Measurements from ENCODE around the gene C16orf96. TPM values are rescaled to one million over a fixed set of nuclear protein-coding genes. Genes with fewer than 3 reads are reported as not detected.
A peak's percentile ranks its signal among the peaks of the same experiment; 100 is the strongest.

Gene C16orf96
- total and polyA plus RNA-seq, 8 donors, result 0.17 to 0.45 (median 0.33) TPM

- Histone ChIP-seq H3K4me3 (no peak overlapping the region), H3K4me1 (peaks cover 21 to 55% of the 10 kb centered on the region in 2 donors), H3K27ac (no peak overlapping the region), H3K9me3 (no peaks in the 10 kb centered on the region), H3K36me3 (peaks cover 5 to 70% of the 10 kb centered on the region in 2 donors), H3K27me3 (no peaks in the 10 kb centered on the region)
- TF ChIP-seq, protein P1, sequence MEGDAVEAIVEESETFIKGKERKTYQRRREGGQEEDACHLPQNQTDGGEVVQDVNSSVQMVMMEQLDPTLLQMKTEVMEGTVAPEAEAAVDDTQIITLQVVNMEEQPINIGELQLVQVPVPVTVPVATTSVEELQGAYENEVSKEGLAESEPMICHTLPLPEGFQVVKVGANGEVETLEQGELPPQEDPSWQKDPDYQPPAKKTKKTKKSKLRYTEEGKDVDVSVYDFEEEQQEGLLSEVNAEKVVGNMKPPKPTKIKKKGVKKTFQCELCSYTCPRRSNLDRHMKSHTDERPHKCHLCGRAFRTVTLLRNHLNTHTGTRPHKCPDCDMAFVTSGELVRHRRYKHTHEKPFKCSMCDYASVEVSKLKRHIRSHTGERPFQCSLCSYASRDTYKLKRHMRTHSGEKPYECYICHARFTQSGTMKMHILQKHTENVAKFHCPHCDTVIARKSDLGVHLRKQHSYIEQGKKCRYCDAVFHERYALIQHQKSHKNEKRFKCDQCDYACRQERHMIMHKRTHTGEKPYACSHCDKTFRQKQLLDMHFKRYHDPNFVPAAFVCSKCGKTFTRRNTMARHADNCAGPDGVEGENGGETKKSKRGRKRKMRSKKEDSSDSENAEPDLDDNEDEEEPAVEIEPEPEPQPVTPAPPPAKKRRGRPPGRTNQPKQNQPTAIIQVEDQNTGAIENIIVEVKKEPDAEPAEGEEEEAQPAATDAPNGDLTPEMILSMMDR (IDR thresholded peaks at IDR 0.05), result no peak
- intact Hi-C loops (cut with DNase I), result loop anchor here in 1 of 2 donors (10.0 kb wide), 1 partner anchor 75 kb away; no protein-coding TSS in a partner anchor
- no peak for DNase-seq
- ATAC-seq, result no peak
These were observed 46.0 kb upstream of the C16orf96 start for GRCh38 chr16:4510131-4510530.

DNA sequence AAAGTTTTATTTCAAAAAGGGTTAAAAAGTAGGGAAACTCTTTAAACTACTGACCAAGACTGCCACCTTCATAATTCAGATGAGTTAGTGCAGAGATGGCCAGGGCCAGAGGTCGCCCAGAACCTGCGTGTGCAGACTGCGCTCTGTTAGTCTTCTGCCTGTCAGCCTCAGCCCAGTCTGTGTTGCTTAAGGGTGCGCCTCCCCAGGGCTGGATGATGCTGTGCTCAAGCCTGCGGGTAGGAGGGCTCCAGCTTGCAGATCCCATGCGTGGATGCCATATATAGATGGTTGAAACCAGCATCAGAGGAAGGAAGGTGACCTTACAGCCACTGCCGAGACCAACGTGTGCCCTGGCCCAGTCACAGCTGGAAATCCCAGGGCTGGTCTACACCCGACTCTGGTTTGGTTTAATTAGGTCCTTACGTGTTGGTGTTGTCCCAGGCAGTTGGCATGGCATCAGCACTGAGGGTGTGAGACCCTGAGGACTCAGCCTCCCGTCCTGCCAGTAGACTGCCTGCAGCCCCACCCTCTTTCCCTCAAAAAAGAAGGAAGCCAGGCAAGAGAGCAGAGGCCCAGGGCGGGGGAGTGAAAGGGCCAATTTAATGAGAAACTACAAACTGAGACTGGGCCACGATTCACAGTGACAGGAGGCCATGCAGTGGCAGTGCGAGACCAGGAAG lies 45.3 kb upstream of the C16orf96 start:
- no peak overlapping the region for H3K4me3 ChIP-seq
- intact Hi-C loops (cut with DNase I), result loop anchor here in 1 of 2 donors (10.0 kb wide), 1 partner anchor 74 kb away; no protein-coding TSS in a partner anchor
- H3K9me3 ChIP-seq, result no peaks in the 10 kb centered on the region
- no peaks in the 10 kb centered on the region for H3K27me3 ChIP-seq
- DNase-seq (no peak), ATAC-seq (no peak)
- peaks cover 24 to 55% of the 10 kb centered on the region in 2 donors for H3K4me1 ChIP-seq
- TF ChIP-seq, protein P1 (IDR thresholded peaks at IDR 0.05), result no peak
- H3K27ac ChIP-seq, result no peak overlapping the region
- peaks cover 5 to 70% of the 10 kb centered on the region in 2 donors for H3K36me3 ChIP-seq

DNA sequence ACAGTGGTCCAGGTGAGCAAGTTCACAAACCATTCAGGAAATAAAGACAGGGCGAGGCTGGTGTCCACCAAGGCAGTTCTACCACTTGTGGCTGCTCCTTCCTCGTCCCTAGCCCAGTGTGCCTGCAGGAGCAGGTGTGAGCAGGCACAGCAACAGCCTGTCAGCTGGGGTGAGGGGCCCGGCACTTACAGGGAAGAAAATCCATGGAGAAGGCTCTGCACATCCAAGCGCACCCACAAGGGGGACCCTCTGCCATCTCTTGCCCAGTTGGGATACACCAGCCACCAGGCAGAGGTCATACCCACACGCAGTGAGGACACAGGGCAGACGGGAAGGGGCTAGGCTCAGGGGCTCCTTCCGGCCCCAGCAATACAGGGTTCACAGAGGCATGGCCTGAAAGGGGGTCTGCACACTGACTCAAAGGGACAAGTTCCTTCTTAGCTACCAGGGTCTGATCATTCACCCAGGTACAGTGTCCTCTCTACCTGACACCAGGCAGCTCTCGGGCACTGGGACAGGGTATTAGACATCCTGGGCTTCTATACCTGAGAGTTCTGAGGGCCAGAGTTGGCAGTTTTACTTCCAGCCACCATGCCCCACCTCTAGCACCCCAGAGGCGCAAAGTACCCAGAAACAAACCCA lies 44.6 kb upstream of the C16orf96 start:
- peak; percentile 39 for ATAC-seq
- H3K27me3 ChIP-seq, result no peaks in the 10 kb centered on the region
- no peaks in the 10 kb centered on the region for H3K9me3 ChIP-seq
- peaks cover 5 to 70% of the 10 kb centered on the region in 2 donors for H3K36me3 ChIP-seq
- H3K27ac ChIP-seq, result no peak overlapping the region
- H3K4me3 ChIP-seq, result no peak overlapping the region
- intact Hi-C loops (cut with DNase I), result loop anchor here in 1 of 2 donors (10.0 kb wide), 1 partner anchor 73 kb away; no protein-coding TSS in a partner anchor
- TF ChIP-seq, protein P1 (IDR thresholded peaks at IDR 0.05), result peak; percentile 13 to 14
- DNase-seq, result peak in 1 of 4 donors; percentile 40
- H3K4me1 ChIP-seq, result peaks cover 22 to 55% of the 10 kb centered on the region in 2 donors

- TF ChIP-seq, protein P1 (IDR thresholded peaks at IDR 0.05), result no peak
- H3K4me1 ChIP-seq, result peaks cover 22 to 57% of the 10 kb centered on the region in 2 donors
- peaks cover 5 to 63% of the 10 kb centered on the region in 2 donors for H3K36me3 ChIP-seq
- DNase-seq (no peak), ATAC-seq (no peak)
- H3K27ac ChIP-seq, result no peak overlapping the region
- intact Hi-C loops (cut with DNase I), result loop anchor here in 1 of 2 donors (10.0 kb wide), 1 partner anchor 72 kb away; no protein-coding TSS in a partner anchor
- H3K27me3 ChIP-seq, result no peaks in the 10 kb centered on the region
- no peaks in the 10 kb centered on the region for H3K9me3 ChIP-seq
- H3K4me3 ChIP-seq, result no peak overlapping the region
These were observed 43.7 kb upstream of the C16orf96 start for GRCh38 chr16:4512473-4512872.

Data from left lung (tissue), 10 donors.